Activated naive CD4-positive, alpha-beta T cell treated with anti-CD3 and anti-CD28 coated beads for 36 hours (primary cell): ENCODE data around the gene IL11RA. TPM values are rescaled to one million over a fixed set of nuclear protein-coding genes. Genes with fewer than 3 reads are reported as not detected.

Experiments
- total RNA-seq, 2 experiments: library from RNA; stranded (reverse); gene quantifications; one replicate each; pipeline ENCODE4 v1.2.3, GENCODE V29; 2021

Gene IL11RA
- total RNA-seq, 2 experiments from 2014 or later, result 12.1 to 13.0 TPM

Other genes with a start within 250 kb of the IL11RA start
- gene FAM219A, start 193.6 kb upstream of the IL11RA start, total RNA-seq, result 10 to 100 TPM; 11.1 to 11.6 TPM
- under 1 TPM in 1 of 2 experiments, not detected in 1; 0.26 TPM for gene DNAI1, start 193.4 kb upstream of the IL11RA start, total RNA-seq
- under 1 TPM; 0.19 to 0.27 TPM for gene ENHO, start 129.2 kb upstream of the IL11RA start, total RNA-seq
- not detected for gene CNTFR, start 62.5 kb upstream of the IL11RA start, total RNA-seq
- 10 to 100 TPM; 25.7 to 27.0 TPM for gene RPP25L, start 40.1 kb upstream of the IL11RA start, total RNA-seq
- gene DCTN3, start 31.7 kb upstream of the IL11RA start, total RNA-seq, result 10 to 100 TPM; 86.1 to 87.5 TPM
- gene ARID3C, start 23.1 kb upstream of the IL11RA start, total RNA-seq, result under 1 TPM; 0.29 to 0.37 TPM
- 10 to 100 TPM; 58.9 TPM for gene SIGMAR1, start 14.4 kb upstream of the IL11RA start, total RNA-seq
- 10 to 100 TPM; 42.0 to 44.6 TPM for gene GALT, start 5.5 kb upstream of the IL11RA start, total RNA-seq
- under 1 TPM in 1 of 2 experiments, not detected in 1; 0.69 TPM for gene CCL27, start 10.5 kb downstream of the IL11RA start, total RNA-seq
- not detected for gene CCL19, start 39.1 kb downstream of the IL11RA start, total RNA-seq
- gene CCL21, start 58.0 kb downstream of the IL11RA start, total RNA-seq, result not detected